Panc1 (cell line): ENCODE measurements around the gene MGRN1.

ENCODE experiments used
- POLR2AphosphoS5 ChIP-seq: IDR thresholded peaks from 2 replicates; pipeline ENCODE4 v1.6.1; 2012; ENCODE audit warnings: mild to moderate bottlenecking, low read depth, low read length, moderate library complexity
- TF ChIP-seq, protein P1 (sequence below): fragments of 450-650 bp; IDR thresholded peaks from 2 replicates; pipeline ENCODE4 v1.5.1; 2017; ENCODE audit warnings: mild to moderate bottlenecking
- TF ChIP-seq, protein P2 (sequence below), 2 experiments: IDR thresholded peaks; 2 replicates each; pipeline ENCODE4 v1.6.1; 2011 to 2012; ENCODE audit warnings: low read depth in 2 of 2, control low read depth in 1 of 2, low read length in 1 of 2, mild to moderate bottlenecking in 1 of 2, moderate library complexity in 1 of 2; ENCODE audit not compliant: insufficient read depth in 1 of 2

DNA sequence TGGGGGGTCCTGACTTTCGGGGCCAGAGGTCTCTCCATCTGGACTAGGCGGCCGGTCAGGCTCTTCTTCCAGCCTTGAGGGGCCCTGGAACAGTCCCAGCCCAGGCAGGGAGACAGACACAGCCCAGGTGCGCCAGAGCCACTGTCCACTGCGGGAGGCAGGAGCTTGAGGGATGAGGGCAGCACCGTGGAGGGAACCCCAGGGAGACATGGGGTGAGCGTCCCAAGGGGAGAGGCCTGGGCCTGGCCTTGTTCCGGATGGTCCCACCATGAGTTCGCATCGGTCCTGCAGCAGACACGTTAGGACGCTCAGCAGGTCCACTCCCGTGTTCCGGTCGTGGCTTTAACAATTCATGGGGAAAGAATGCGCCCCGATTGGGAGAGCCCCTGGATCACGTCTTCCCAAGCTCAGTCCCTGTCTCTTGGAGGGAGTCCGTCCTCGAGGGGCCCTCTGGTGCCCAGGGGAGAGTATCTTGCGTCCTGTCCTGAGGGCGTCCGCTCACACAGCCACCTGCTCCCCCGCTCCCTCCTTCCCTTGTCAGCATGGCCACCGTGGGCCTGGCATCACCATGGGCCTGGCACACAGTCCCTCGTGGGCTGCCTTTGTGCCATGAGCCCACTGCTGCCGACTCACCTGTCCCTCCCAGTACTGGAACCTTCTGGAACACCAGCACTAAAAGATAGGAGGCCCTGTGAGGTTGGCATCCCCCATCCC lies 62.0 kb downstream of the MGRN1 start:
- no peak for TF ChIP-seq POLR2AphosphoS5
- TF ChIP-seq, protein P1, sequence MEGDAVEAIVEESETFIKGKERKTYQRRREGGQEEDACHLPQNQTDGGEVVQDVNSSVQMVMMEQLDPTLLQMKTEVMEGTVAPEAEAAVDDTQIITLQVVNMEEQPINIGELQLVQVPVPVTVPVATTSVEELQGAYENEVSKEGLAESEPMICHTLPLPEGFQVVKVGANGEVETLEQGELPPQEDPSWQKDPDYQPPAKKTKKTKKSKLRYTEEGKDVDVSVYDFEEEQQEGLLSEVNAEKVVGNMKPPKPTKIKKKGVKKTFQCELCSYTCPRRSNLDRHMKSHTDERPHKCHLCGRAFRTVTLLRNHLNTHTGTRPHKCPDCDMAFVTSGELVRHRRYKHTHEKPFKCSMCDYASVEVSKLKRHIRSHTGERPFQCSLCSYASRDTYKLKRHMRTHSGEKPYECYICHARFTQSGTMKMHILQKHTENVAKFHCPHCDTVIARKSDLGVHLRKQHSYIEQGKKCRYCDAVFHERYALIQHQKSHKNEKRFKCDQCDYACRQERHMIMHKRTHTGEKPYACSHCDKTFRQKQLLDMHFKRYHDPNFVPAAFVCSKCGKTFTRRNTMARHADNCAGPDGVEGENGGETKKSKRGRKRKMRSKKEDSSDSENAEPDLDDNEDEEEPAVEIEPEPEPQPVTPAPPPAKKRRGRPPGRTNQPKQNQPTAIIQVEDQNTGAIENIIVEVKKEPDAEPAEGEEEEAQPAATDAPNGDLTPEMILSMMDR = no peak
- TF ChIP-seq, protein P2, sequence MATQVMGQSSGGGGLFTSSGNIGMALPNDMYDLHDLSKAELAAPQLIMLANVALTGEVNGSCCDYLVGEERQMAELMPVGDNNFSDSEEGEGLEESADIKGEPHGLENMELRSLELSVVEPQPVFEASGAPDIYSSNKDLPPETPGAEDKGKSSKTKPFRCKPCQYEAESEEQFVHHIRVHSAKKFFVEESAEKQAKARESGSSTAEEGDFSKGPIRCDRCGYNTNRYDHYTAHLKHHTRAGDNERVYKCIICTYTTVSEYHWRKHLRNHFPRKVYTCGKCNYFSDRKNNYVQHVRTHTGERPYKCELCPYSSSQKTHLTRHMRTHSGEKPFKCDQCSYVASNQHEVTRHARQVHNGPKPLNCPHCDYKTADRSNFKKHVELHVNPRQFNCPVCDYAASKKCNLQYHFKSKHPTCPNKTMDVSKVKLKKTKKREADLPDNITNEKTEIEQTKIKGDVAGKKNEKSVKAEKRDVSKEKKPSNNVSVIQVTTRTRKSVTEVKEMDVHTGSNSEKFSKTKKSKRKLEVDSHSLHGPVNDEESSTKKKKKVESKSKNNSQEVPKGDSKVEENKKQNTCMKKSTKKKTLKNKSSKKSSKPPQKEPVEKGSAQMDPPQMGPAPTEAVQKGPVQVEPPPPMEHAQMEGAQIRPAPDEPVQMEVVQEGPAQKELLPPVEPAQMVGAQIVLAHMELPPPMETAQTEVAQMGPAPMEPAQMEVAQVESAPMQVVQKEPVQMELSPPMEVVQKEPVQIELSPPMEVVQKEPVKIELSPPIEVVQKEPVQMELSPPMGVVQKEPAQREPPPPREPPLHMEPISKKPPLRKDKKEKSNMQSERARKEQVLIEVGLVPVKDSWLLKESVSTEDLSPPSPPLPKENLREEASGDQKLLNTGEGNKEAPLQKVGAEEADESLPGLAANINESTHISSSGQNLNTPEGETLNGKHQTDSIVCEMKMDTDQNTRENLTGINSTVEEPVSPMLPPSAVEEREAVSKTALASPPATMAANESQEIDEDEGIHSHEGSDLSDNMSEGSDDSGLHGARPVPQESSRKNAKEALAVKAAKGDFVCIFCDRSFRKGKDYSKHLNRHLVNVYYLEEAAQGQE (IDR thresholded peaks at IDR 0.05; ENCODE audit: insufficient read depth in 1 of 2, low read depth in 2 of 2, low read length in 1 of 2) = no peak
